OCI-LY1 (cell line): ENCODE results near the gene GPRIN2.

Experiments used
- H2AFZ ChIP-seq: fragments of 200-600 bp; sonication (generic), shearing (Covaris generic); 2 replicates; pipeline ENCODE4 v1.6.0; 2014; ENCODE audit warnings: antibody characterized with exemption, mild to moderate bottlenecking, low read length
- H3F3A ChIP-seq: fragments of 200-600 bp; sonication (generic), shearing (Covaris generic); 2 replicates; pipeline ENCODE4 v1.6.0; 2014; ENCODE audit warnings: mild to moderate bottlenecking, antibody characterized with exemption, low read length, moderate library complexity; ENCODE audit not compliant: insufficient read depth
- H3K27ac ChIP-seq: fragments of 200-600 bp; sonication (generic); 2 replicates; pipeline ENCODE4 v1.5.1; 2014; ENCODE audit warnings: low read length, mixed run types, mild to moderate bottlenecking, low read depth; ENCODE audit not compliant: poor library complexity, severe bottlenecking
- H3K27me3 ChIP-seq: fragments of 200-600 bp; sonication (generic); 2 replicates; pipeline ENCODE4 v1.6.0; 2014; ENCODE audit warnings: antibody characterized with exemption, mild to moderate bottlenecking, low read length, moderate library complexity; ENCODE audit not compliant: insufficient read depth
- H3K36me3 ChIP-seq: fragments of 200-600 bp; sonication (generic); 2 replicates; pipeline ENCODE4 v1.6.1; 2014; ENCODE audit warnings: mild to moderate bottlenecking, antibody characterized with exemption, low read length, moderate library complexity, mixed read lengths; ENCODE audit not compliant: insufficient read depth
- H3K4me1 ChIP-seq: fragments of 200-600 bp; sonication (generic); 2 replicates; pipeline ENCODE4 v1.5.1; 2014; ENCODE audit warnings: mild to moderate bottlenecking, low read length, moderate library complexity; ENCODE audit not compliant: insufficient read depth, severe bottlenecking
- H3K4me2 ChIP-seq: fragments of 200-600 bp; sonication (generic), shearing (Covaris generic); 2 replicates; pipeline ENCODE4 v1.6.1; 2014; ENCODE audit warnings: low read length
- H3K4me3 ChIP-seq: fragments of 200-600 bp; sonication (generic); 2 replicates; pipeline ENCODE4 v1.5.1; 2014; ENCODE audit warnings: low read length, low read depth, mild to moderate bottlenecking, mixed read lengths; ENCODE audit not compliant: poor library complexity, severe bottlenecking
- H3K79me2 ChIP-seq: fragments of 200-600 bp; shearing (Covaris generic); 2 replicates; pipeline ENCODE4 v1.6.1; 2016; ENCODE audit warnings: mixed run types, low read length, mixed read lengths; ENCODE audit not compliant: insufficient read depth
- H3K9ac ChIP-seq: fragments of 200-600 bp; sonication (generic), shearing (Covaris generic); 2 replicates; pipeline ENCODE4 v1.6.1; 2014; ENCODE audit warnings: mild to moderate bottlenecking, low read length, mixed read lengths
- H3K9me2 ChIP-seq: fragments of 200-600 bp; sonication (generic), shearing (Covaris generic); 2 replicates; pipeline ENCODE4 v1.6.1; 2014; ENCODE audit warnings: low read depth, mild to moderate bottlenecking, low read length, mixed read lengths
- H3K9me3 ChIP-seq: fragments of 200-600 bp; shearing (Covaris generic); 2 replicates; pipeline ENCODE4 v1.6.1; 2014; ENCODE audit warnings: low read length, mixed read lengths
- H4K20me1 ChIP-seq: fragments of 200-600 bp; sonication (generic), shearing (Covaris generic); 2 replicates; pipeline ENCODE4 v1.6.0; 2016; ENCODE audit warnings: mild to moderate bottlenecking, low read length; ENCODE audit not compliant: insufficient read depth
- EZH2 ChIP-seq: fragments of 200-600 bp; sonication (generic), shearing (Covaris generic); IDR thresholded peaks from 2 replicates; pipeline ENCODE4 v1.8.0; 2017; ENCODE audit warnings: borderline replicate concordance, mixed run types, mild to moderate bottlenecking, antibody characterized with exemption, low read length, moderate library complexity, mixed read lengths
- TF ChIP-seq, protein P1 (sequence below): fragments of 200-600 bp; sonication (generic), shearing (Covaris generic); IDR thresholded peaks from 2 replicates; pipeline ENCODE4 v1.5.1; 2017; ENCODE audit warnings: mild to moderate bottlenecking, antibody characterized with exemption, low read length, moderate library complexity, mixed read lengths

Gene GPRIN2

DNA sequence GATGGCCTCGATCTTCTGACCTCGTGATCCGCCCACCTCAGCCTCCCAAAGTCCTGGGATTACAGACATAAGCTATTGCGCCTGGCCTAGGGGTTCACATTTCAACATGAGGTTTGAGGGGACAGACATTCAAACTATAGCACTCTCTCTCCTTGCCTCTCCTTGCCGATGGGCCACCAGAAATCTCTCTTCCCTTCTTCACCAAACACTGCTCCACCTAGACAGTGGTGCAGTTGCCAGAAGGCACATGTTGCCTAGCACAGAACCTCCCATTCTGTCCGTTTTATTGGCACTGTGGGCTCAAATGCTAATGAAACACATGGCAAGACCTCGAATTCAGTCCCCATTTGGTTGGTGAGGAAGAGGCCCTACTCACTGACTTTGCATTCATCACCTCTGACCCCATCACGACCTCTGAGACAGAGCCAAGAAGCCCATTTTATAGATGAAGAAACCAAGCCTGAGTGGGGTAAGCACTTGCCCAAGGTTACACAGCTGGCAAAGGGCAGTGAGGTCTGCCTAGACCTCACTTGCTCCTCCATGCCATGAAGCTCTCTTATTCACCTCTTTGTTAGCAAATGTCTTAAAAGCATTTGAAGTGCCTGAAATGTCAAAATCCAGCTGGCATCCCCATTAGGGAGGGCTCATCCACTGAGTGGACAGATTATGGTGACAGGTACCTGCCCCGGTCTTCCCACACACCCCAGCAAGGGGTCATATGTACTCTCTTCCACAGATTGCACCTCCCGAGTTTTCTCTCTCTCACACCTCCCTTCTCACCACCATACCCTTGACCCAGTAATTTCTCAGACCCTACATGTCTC, 34.0 kb downstream of the GPRIN2 start:
- no peak overlapping the region for H3K4me3 ChIP-seq

DNA sequence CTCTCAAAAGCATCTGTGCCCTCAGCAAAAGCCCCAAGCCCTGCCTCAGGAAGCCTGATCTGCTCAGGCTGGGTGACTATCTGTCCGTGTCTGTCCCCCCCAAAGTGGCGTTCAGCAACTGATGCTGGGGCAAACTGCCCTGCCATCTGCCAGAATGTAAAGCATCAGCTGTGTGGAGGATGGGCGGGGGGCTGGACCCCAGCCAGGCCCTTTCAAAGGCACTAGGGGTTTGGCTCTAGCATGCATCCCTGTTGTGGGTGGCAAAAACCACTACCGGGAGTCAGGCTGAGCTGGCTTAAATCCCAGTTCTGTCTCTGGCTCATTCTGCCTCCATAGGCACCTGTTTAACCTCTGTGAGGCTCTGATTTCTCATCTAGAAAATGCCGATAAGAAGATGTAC, 35.5 kb downstream of the GPRIN2 start:
- Histone ChIP-seq H4K20me1 (no peaks in the 10 kb centered on the region), H3F3A (no peaks in the 10 kb centered on the region), H3K4me2 (no peak overlapping the region), H3K36me3 (no peaks in the 10 kb centered on the region), H3K4me3 (no peak overlapping the region), H3K79me2 (no peaks in the 10 kb centered on the region), H3K27ac (no peak overlapping the region), H3K9me3 (no peaks in the 10 kb centered on the region), H3K27me3 (no peaks in the 10 kb centered on the region), H3K9me2 (no peaks in the 10 kb centered on the region), H2AFZ (no peak overlapping the region), H3K4me1 (no peaks in the 10 kb centered on the region), H3K9ac (no peak overlapping the region)
- no peak for TF ChIP-seq EZH2
- TF ChIP-seq, protein P1, sequence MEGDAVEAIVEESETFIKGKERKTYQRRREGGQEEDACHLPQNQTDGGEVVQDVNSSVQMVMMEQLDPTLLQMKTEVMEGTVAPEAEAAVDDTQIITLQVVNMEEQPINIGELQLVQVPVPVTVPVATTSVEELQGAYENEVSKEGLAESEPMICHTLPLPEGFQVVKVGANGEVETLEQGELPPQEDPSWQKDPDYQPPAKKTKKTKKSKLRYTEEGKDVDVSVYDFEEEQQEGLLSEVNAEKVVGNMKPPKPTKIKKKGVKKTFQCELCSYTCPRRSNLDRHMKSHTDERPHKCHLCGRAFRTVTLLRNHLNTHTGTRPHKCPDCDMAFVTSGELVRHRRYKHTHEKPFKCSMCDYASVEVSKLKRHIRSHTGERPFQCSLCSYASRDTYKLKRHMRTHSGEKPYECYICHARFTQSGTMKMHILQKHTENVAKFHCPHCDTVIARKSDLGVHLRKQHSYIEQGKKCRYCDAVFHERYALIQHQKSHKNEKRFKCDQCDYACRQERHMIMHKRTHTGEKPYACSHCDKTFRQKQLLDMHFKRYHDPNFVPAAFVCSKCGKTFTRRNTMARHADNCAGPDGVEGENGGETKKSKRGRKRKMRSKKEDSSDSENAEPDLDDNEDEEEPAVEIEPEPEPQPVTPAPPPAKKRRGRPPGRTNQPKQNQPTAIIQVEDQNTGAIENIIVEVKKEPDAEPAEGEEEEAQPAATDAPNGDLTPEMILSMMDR: no peak

More for the DNA sequence above, 34.0 kb downstream of the GPRIN2 start:
- Histone ChIP-seq H3F3A (no peaks in the 10 kb centered on the region), H3K9me2 (no peaks in the 10 kb centered on the region), H3K79me2 (no peaks in the 10 kb centered on the region), H3K4me2 (no peak overlapping the region), H3K9me3 (no peaks in the 10 kb centered on the region), H3K4me1 (no peaks in the 10 kb centered on the region), H3K9ac (no peak overlapping the region), H4K20me1 (no peaks in the 10 kb centered on the region), H3K27me3 (no peaks in the 10 kb centered on the region), H2AFZ (no peak overlapping the region), H3K27ac (no peak overlapping the region), H3K36me3 (no peaks in the 10 kb centered on the region)
- TF ChIP-seq, protein P1: no peak
- no peak for TF ChIP-seq EZH2

DNA sequence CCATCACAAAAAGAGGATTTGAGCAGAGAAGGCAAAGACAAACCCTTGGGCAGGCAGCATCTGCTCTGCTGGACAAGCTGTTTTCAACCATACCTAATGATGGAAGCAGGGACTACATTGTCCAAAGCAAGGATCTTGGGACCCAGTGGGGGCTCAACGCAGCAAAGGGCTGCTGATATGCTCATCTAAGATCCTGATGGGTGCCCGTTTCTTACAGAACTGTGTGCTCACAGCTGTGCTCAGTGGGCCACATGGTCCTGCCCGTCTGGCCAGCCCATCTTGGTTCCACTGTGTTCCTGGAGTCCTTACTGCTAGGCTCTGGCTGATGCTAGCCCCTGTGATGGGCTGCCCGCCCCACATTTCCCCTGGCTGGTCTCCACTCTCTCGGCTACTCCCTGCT, 36.1 kb downstream of the GPRIN2 start:
- Histone ChIP-seq H3K4me3 (no peak overlapping the region), H3F3A (no peaks in the 10 kb centered on the region), H3K9me3 (no peaks in the 10 kb centered on the region), H3K4me2 (no peak overlapping the region), H3K4me1 (no peaks in the 10 kb centered on the region), H3K27me3 (no peaks in the 10 kb centered on the region), H2AFZ (no peak overlapping the region), H3K79me2 (no peaks in the 10 kb centered on the region), H3K9ac (no peak overlapping the region), H3K36me3 (no peaks in the 10 kb centered on the region), H3K27ac (no peak overlapping the region), H3K9me2 (no peaks in the 10 kb centered on the region), H4K20me1 (no peaks in the 10 kb centered on the region)
- TF ChIP-seq, protein P1: no peak
- TF ChIP-seq EZH2: no peak
